HG02938 (cell line): Measurements from ENCODE around the gene HYPK.
A peak's percentile ranks its signal among the peaks of the same experiment; 100 is the strongest.

Experiments
- ATAC-seq: cut with Tn5 transposase; IDR thresholded peaks from one replicate; pipeline ENCODE4 v1.9.1; 2021; ENCODE audit warnings: mild to moderate bottlenecking, moderate library complexity; ENCODE audit not compliant: unreplicated experiment

The HYPK gene

GRCh38 chr15:43800286-43801141 lies at the start of gene HYPK:
TSS of gene HYPK (plus strand) at chr15:43800599. CDS start at chr15:43800623, 24 bp downstream.
- ATAC-seq: peak; percentile 79

- no peak for ATAC-seq
Measured at GRCh38 chr15:43751885-43752284, 48.5 kb upstream of the HYPK start.

GRCh38 chr15:43762824-43763223 lies 37.6 kb upstream of the HYPK start:
- no peak for ATAC-seq

- ATAC-seq: no peak
Measured at GRCh38 chr15:43763819-43764446, 36.5 kb upstream of the HYPK start.

- ATAC-seq: no peak
Measured at GRCh38 chr15:43769584-43770228, 30.7 kb upstream of the HYPK start.

GRCh38 chr15:43771816-43772215 lies 28.6 kb upstream of the HYPK start:
- no peak for ATAC-seq

- ATAC-seq: no peak
Measured at GRCh38 chr15:43772624-43773023, 27.8 kb upstream of the HYPK start.

GRCh38 chr15:43774062-43774461 lies 26.3 kb upstream of the HYPK start:
- no peak for ATAC-seq

GRCh38 chr15:43775411-43775965 lies 24.9 kb upstream of the HYPK start:
- ATAC-seq: no peak

GRCh38 chr15:43776101-43776717 lies 24.2 kb upstream of the HYPK start:
- ATAC-seq: peak; percentile 66

- ATAC-seq: peak; percentile 28
Measured at GRCh38 chr15:43776718-43777266, 23.6 kb upstream of the HYPK start, which contains the start of gene ELL3. TSS of gene ELL3 (minus strand) at chr15:43776966. CDS start at chr15:43776901, 65 bp downstream.

- ATAC-seq: peak; percentile 47
Measured at GRCh38 chr15:43777267-43777914, 23.0 kb upstream of the HYPK start.

- no peak for ATAC-seq
Measured at GRCh38 chr15:43779016-43779415, 21.4 kb upstream of the HYPK start.

GRCh38 chr15:43789409-43789808 lies 11.0 kb upstream of the HYPK start:
- no peak for ATAC-seq

- peak; percentile 84 for ATAC-seq
Measured at GRCh38 chr15:43791993-43792760, 8.2 kb upstream of the HYPK start, which contains the start of gene SERF2. TSS of gene SERF2 (plus strand) at chr15:43792320. CDS start at chr15:43792377, 57 bp downstream.

GRCh38 chr15:43792761-43793476 lies 7.5 kb upstream of the HYPK start:
- ATAC-seq: no peak

- ATAC-seq: no peak
Measured at GRCh38 chr15:43793647-43794046, 6.8 kb upstream of the HYPK start.

GRCh38 chr15:43794269-43795037 lies 5.9 kb upstream of the HYPK start:
- no peak for ATAC-seq
